NCI-H2227 (cell line): ENCODE results near the gene TIFAB.
"Not testable (repeated sequence)": the region's sequence is repeated elsewhere in the genome, so short reads cannot be mapped to it uniquely, and the experiment has no call there.

Experiments
- DNase-seq: peaks from one replicate; lab custom pipeline; 2025; ENCODE audit not compliant: unreplicated experiment; lab: John Stamatoyannopoulos, UW

Gene TIFAB, protein sequence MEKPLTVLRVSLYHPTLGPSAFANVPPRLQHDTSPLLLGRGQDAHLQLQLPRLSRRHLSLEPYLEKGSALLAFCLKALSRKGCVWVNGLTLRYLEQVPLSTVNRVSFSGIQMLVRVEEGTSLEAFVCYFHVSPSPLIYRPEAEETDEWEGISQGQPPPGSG

DNA sequence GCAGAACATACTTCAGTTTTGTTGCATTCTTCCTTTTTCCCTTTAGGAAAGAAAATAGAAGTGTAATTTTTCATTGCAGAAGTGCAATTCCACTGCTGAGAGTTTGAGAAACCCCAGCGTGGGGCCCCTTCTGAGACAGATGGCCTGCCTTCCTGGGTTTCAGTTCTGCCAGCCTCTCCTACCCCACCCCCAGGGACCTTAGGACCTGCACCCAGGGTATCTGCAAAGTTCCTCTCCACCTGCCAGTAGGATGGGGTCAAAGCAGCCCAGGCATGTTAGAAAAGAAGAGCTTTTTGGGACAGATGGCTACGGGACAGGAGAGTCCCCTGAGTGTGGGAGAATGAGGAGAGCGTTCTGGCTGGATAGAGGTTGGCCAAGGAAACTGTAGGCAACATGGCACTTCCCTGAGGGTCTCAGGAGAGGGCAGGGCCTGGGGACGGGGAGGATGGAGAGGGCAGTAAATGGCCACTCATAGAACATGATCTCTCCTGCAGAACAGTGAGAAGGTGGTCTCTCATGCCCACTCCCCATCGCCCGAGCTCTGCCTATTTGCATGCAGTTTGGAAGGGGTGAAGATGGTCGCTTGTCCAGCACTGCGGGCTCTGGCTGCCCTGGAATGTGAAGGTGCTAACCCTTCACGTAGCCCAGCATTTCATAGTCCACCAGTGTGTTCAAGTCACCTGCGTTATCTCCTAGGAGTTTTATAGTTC is at the start of gene TIFAB:
Gene TIFAB, minus strand, starts transcription at position 31 of the 710 bp plus-strand sequence. CDS start 2,412 bp downstream, outside the sequence.
- DNase-seq = no peak

DNA sequence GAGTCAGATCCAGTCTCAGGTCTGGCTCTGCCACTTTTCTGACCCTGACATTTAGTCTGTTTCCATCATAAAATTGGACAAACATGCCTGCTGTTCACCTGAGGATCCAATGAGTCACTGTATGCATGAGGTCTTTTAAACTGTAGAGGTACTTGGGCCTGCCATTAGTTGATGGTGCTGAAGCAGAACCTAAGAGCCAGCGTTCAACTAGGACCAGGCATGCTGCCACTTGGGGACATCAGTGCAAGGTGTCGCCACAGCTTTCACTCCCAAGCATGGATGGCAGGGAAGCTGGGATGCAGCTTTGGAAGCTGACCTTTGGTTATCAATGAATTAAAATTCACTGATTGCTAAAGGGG is 46.5 kb upstream of the TIFAB start:
- DNase-seq = no peak

DNA sequence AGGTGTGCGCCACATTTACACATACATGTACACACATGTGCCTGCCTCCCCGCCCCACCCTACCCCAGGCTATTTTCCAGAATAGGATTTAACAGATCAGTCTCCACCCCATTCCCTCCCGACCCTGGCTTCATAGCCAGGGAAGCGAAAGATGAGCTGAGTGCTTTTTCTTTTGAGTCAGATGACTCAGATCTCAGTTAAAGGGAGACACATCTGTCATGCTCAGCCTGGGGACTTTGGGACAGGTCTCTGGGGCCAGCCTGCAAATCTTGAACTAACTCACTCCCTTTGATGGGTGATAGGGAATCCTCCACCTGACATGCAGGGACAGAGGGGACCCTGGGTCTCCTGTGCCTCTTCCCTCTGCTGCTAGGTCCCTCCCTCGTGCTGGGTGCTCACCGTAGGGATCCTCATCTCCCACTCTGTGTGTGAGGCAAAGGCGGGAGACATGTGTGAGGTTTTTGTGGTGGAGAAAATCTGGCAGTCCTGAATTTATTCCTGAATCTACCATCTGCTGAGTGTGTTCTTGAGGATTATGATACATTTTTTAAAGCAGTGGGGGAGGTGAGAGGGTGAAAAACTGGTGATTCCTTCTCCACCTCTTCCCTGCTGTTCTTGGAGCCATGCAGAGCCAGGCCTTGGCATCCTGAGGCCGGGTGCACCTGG is 46.0 kb upstream of the TIFAB start:
- DNase-seq = peak; percentile 7

DNA sequence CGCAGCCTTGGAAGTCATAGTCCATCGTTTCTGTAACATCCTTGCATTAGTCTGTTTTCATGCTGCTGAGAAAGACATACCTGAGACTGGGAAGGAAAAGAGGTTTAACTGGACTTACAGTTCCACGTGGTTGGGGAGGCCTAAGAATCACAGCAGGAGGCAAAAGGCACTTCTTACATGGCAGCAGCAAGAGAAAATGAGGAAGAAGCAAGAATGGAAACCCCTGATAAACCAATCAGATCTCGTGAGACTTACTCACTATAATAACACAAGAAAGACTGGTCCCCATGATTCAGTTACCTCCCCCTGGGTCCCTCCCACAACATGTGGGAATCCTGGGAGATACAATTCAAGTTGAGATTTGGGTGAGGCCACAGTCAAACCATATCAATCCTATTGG is 43.4 kb upstream of the TIFAB start:
- DNase-seq = not testable (repeated sequence)

DNA sequence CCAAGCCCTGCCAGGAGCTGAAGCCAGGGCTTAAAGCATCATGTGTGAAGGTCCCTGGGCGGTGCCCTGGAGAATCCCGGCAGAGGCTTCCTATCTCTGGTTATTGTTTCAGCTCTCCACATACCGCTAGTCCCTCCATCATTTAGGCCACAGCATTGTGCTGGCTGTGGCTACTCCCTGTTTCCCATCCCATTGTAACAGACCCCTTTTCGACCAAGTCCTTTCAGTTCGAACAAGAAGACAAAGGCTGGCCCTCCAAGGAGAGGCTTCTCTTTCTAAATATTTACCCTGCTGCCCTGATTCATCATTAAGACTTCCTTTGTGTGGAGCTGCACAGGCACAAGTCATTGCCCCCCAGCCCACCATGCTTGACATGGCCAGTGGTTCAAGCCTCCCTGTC is 42.0 kb upstream of the TIFAB start:
- DNase-seq = no peak

DNA sequence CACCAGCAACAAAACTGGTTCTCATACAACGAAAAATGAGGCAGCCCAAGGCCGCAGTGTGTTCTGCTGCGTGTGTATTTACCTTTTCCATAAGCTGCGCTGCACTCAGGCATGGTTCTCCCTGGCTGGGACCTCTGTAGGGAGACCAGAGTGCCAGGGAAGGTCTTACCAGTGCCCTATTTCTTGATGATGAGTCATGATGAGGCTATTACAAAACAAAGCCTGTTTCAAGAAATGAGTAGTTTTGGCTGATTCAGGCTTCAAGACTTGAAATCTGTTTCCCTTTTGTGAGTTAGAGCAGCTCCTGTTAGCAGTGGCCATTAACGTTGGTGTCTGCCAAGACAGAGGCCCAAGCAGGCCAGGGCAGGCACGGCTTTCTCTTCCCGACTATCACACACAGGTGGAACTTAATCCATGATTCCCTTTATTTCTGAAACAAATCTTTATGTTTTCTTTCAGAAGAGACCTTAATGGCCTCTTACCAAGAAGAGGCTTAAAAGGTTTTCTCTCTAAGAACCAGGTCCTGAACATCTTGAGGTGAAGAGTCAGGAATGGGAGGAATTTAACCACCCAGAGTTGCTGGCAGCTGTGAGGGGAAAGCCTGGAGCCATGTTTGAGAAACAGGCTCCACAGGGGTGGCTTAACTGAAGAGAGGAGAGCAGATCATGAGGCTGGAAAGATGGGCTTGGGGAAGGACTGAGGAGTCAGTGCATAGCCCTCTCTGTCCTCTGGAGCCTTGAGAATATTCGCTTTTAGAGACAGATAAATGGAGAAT is 41.4 kb upstream of the TIFAB start:
- DNase-seq = no peak

DNA sequence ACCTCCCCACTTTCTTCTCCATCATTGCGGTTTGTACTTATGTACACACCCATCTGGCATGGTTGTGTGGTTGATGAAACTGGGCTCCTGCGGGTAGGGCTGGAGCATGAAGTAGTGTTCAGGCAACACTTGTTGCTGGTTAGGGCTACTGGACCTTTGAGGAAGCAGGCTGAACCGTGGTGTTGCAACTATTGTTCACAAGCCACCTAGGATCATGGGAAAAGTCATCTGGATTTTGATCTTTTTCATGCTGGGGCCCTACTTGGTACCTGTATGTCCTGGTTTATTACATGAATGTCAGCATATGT is 40.1 kb upstream of the TIFAB start:
- DNase-seq = no peak

DNA sequence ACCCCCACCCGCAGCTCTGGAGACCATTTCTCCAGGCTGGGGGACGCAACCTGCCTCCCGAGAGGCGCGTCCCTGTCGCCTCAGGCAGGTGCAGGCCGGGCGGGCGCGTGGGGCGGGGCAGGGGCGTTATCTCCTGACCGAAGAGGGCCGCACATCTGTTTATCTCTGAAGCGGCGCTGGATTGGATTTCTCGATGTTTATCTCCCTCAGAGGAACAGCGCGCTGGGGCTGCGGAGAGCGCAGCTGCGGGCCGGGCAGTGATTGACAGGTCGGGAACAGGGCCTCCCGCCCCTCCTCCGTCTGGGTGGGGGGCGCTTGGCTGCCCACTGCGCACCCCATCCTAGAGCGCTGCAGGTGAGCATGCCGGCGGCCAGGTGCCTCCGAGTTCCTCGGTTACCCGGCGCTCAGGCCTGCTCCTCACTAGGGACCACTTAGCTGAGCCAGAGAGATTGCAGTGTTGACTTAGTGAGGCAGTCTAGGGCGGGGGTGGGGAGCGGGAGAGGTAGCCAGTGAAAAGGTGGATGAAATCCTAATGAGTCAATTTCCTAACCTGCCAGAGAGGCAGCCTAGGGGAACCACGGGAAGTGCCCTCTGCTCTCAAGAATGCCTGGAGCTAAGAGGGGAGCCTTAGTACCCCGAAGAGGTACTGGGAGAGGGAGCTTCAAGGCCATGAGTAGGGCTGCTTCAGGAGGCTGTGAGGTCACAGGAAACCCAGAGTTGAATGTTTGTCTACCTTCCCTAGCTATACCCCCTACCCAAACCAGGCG is 39.6 kb upstream of the TIFAB start:
- DNase-seq = peak; percentile 60

DNA sequence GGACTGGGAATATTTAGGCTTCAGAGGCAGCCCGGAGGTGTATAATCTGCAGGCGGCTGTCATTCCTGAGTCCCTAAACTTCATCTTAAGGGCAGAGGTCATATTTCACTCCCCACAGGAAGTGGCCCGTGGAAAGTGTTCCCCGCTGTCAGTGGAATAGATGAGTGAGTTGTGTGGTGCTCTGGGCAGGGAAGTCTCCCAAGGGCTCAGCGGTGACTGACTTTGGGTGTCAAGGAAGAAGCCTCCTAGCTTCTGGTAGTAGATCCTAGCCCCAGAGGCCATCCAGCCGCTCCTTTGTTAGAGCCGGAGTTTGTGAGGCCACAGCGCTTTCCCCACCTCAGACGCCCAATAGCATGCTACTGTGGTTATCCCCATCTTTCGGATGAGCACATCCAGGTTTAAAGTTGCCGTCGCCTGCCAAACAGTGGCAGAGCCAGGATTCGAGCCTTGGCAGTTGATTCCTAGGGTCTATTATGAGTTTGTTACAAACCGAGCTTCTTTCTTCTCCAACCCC is 38.9 kb upstream of the TIFAB start:
- no peak for DNase-seq

DNA sequence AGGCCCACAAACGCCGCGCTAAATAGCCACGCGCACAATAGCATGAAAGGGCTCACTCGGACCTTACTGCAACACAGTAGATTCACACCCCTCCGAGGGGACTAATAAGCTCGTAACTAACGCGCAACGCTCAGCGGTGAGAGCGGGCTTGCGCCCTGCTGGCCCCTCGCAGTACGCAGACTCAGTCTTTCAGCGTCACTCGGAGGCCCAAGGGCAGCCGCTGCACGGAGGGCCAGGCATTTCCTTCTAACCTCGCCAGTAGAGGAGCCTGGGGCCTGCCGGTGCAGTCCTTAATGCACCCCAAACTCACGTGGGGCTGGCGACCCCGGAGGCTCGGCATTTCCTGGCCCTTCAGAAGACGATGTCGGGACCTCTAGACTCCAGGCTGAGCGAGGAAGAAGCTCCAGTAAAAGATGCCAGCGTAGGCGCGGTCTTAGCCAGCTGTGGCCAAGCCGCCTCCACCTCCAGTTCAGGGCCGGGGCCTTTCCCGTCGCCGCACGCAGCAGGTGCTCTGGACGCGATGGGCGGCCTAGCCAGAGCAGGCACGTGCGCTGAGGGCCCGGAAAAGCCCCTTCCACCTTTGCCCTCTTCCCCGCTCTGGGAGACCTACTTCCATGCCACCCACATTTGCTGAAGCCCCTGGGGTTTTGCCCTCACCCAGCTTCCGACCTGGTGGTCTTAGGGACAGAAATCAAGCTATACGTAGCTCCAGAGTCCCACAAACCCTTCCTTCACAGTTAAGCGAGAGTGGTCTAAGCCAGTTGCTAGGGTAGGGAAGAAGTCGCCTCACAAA is 38.3 kb upstream of the TIFAB start:
- DNase-seq = no peak

DNA sequence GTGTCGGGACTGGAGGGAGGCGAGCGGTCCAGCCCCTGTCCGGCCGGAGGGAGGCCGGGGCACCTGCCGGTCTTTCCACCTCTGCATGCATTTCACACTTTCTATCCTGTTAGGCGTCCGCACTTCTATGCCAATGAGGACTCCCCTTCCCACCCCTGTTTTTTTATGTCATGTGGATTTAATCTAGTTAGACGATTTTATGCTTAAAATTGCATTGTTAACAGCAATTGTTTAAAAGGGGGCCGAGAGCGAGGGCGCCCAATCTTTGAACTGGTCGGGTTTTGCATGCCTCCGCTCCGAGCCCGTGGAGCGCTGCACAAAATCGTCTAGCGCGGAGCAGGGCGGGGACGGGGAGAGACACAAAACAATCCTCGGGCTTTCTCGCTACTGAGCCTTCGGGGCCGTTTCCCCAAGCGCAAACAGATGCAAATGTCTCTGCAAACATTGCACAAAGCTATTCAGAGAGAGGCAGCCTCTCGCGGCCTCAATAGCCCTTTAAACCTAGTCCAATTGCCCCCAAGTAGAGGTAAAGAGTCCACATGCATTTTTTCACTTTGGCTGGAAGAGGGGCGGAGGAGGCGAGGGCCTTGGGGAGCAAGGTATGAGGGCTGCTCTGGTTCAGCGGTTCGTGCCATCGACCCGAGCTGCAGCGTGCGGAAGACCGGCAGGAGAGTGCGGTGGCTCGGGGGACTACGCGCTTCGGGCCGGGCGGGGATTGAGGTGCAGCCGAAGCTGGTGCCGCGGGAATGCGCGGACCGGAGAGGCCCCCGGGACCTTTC is 37.5 kb upstream of the TIFAB start:
- DNase-seq = no peak

DNA sequence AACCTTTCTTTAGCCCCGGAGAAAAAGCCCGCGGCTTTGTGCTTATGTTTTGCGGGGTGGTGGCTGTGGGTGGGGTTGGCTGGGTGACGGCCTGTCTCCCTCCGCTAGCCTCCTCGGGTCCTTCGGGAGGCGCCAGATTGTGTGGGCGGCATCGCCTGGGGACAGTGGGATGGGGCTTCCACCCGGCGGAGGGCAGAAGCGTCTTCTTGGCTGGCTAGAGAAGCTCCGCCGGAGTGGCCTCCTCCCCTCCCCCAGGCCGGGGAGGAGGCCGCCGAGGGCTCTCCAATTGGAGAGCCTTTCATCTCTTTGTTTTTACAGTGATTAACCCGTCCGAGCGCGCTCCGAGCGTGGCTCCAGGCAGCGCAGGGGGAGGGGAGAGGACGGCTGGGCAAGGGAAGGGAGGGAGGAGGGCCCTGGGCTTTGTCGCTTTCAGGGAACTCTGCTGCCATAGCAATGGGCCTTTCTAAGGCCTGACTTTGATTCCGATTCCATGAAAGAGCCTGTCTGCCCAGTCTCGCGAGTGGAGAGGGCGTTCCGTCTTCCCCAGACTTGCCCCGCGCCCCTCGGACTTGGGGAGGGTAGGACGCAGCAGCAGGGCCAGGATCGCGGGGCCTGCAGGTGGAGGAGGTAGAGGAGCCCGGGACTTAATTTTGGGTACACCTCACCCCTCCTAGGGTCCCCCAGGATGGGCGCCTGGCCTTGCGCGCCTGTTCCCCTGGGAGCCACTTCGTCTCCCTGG is 36.7 kb upstream of the TIFAB start:
- DNase-seq = peak; percentile 91

DNA sequence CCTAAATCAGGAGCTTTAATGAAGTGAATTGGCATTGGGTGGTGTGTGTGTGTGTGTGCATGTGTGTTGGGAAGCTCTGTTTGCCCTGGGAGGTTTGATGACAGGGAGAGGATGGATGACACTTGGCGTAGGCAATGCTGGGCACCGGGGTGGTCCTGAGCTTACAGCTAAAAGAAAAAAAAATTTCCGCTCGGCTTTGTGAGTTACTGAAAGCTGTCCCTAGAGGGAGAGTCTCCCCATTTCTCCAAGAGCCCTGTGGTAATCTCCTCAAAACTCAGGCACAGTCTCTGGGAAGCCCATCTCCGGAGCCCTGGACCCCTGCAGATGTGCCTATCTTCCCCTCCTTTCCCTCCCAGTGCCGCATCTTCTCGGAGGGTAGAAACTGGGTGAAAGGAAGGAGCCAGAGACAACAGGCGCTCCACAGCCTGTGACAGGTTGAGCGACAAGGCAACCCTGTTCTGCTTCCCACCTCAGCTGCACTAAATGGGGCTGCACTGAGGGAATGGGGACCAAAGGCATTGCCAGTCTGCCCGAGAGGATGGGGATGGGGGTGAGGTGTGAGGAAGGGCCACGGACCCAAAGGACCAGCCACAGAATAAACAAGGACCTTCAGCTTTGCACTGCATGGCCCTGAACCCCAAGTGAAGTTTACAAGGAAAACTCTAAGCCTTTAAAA is 35.8 kb upstream of the TIFAB start:
- peak; percentile 11 for DNase-seq

DNA sequence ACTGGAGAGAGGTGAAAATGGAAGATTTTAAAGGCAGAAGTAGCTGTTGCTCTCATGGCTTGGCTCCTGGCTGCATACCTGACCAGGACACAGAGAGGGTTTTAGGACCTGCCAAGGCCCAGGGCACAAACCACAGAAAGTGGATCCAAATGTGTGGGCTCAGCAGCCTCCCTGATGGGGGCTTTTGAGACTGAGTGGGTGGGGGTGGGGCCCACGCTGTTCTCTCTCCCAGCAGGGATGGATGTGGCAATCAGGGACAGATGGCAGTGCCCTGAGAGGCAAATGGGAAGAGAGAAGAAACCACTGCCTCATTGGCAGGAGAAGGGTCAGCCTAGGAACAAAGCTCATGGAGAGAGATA is 34.9 kb upstream of the TIFAB start:
- no peak for DNase-seq

DNA sequence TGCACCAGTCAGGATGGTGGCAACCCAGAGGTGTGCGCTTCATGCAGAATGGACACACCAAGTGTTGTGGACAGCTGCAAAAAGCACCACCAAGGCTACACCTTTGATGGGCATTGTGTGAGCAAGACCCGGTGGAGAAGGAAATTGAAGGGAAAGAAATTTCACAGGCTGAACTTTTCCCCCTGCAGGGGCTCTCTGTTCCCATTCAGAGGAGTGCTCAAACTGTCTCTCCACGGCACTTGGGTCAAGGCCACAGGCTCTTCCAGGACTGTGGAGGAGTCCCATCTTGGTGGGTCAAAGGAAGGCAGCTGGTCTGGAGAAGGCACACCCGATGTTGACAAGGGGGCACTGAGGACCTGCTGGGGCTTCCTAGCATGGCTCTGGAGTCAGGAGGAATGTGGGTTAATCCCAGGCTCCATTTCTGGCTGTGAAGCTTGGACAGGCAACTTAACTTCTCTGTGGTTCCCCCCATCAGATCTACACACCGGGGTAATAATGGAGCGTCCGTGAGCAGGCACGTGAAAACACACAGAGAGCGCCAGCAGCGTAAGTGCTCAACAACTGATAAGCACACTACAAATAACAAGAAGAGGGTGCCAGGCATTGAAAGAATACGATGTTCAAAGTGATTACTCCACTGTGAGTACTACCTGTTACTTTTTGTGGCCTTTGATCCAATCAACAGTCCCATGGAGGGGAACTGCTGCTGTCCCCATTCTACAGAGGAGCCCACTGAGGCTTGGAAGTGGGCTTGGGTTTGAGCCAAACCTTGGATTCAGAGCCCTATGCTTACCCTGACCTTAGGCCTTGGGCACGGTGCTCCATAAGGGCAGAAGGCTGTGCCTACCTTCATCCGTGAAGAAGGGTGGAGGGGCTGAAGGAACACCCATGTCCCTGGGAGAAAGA is 34.2 kb upstream of the TIFAB start:
- DNase-seq = no peak

DNA sequence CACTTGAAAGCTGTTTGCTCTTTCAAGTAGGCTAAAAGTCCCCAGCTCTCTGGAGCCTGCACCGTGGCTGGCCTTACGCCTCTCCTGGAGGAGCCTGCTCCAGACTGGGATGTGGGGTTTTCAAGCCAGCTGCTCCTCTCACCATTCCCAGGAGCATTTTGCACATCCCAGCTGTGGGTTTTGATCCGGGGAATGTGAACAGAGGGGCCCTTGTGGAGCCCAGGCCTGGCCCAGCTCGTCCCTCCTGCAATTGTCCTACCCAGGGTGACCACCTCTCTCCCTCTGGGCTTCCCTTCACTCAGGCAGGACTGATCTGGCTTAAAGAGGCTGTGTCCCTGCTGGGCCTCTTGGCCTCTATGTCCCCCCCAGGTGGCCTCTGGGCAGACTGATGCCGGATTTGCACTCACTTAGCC is 32.5 kb upstream of the TIFAB start:
- peak; percentile 41 for DNase-seq

DNA sequence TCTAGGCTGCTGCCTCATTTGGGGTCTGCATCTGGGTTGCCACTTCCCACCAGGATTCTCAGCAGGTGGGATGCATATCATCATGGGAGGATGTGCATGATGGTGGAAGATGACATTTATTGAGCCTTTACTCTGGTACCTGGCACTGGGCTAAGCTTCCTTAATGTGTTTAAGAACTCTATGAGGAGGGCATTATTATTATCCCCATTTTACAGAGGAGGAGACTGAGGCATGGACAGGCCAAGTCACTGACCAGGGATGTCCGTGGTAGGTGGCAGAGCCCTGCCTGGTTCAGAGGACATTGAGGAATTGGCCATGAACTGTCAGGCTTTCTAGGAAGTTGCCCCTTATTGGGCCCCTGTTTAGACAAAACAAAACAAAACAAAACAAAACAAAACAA is 31.1 kb upstream of the TIFAB start:
- no peak for DNase-seq
